Suprapubic skin (tissue), 4 donors: ENCODE measurements around the gene FRAS1.

Experiments
- CTCF ChIP-seq, 2 donors: fragments of 200-600 bp in 1 of 2; fragments of 450-650 bp in 1 of 2; sonication (generic) in 1 of 2; IDR thresholded peaks; one replicate each; pipeline ENCODE4 v1.5.1; 2016 to 2019; ENCODE audit warnings: antibody characterized with exemption in 2 of 2, mild to moderate bottlenecking in 1 of 2, moderate library complexity in 1 of 2
- POLR2A ChIP-seq, 2 donors: fragments of 450-650 bp; IDR thresholded peaks; one replicate each; pipeline ENCODE4 v1.6.1; 2017; ENCODE audit warnings: antibody characterized with exemption in 2 of 2, mild to moderate bottlenecking in 2 of 2, moderate library complexity in 2 of 2
- POLR2AphosphoS5 ChIP-seq, 3 donors: sonication (generic); formaldehyde crosslinking; IDR thresholded peaks; one replicate each; pipeline ENCODE4 v1.6.1; 2017; ENCODE audit warnings: antibody characterized with exemption in 3 of 3

- no peak for TF ChIP-seq CTCF (IDR thresholded peaks at IDR 0.05)
- no peak for TF ChIP-seq POLR2A (IDR thresholded peaks at IDR 0.05)
- no peak for TF ChIP-seq POLR2AphosphoS5 (IDR thresholded peaks at IDR 0.05)
Observed at GRCh38 chr4:78396613-78397291, 339.6 kb downstream of the FRAS1 start.
